Measurements from ENCODE around the gene CADPS.

GRCh38 chr3:62439978-62440377 is 435.2 kb downstream of the CADPS start:
- TF ChIP-seq CTCF (IDR thresholded peaks at IDR 0.05; ENCODE audit: insufficient read depth, low read length), result no peak
- no peak for TF ChIP-seq GABPA (IDR thresholded peaks at IDR 0.05; ENCODE audit: low read depth)
- TF ChIP-seq REST (IDR thresholded peaks at IDR 0.05; ENCODE audit: insufficient replicate concordance, low read depth), result no peak
- TF ChIP-seq POLR2AphosphoS5 (IDR thresholded peaks at IDR 0.05; ENCODE audit: low read depth), result no peak
- no peak for TF ChIP-seq SPI1 (IDR thresholded peaks at IDR 0.05; ENCODE audit: borderline replicate concordance, low read depth)
